Vagina (tissue), 2 donors: Measurements from ENCODE around the gene KITLG. TPM values are rescaled to one million over a fixed set of nuclear protein-coding genes. Genes with fewer than 3 reads are reported as not detected.

ENCODE experiments used
- DNase-seq, 2 donors: peaks; one replicate each; pipeline ENCODE4 v3.0.0-alpha.2; 2017; ENCODE audit errors: extremely low spot score in 2 of 2
- H3K27ac ChIP-seq: fragments of 200-600 bp; sonication (generic); one replicate; pipeline ENCODE4 v1.5.1; 2019
- H3K27me3 ChIP-seq: fragments of 200-600 bp; sonication (generic); one replicate; pipeline ENCODE4 v1.5.1; 2019
- H3K36me3 ChIP-seq, 2 donors: fragments of 200-600 bp; sonication (generic); one replicate each; pipeline ENCODE4 v1.5.1; 2017 to 2019
- H3K4me1 ChIP-seq: fragments of 200-600 bp; sonication (generic); one replicate; pipeline ENCODE4 v1.5.1; 2019
- H3K4me3 ChIP-seq, 2 donors: fragments of 200-600 bp; sonication (generic); 1 replicate in 1 of 2; 2 replicates in 1 of 2; pipeline ENCODE4 v1.5.1; 2016 to 2019
- H3K9me3 ChIP-seq: fragments of 200-600 bp; sonication (generic); one replicate; pipeline ENCODE4 v1.5.1; 2019
- POLR2A ChIP-seq, 2 donors: fragments of 450-650 bp; IDR thresholded peaks; one replicate each; pipeline ENCODE4 v1.6.1; 2017; ENCODE audit warnings: antibody characterized with exemption in 2 of 2, mild to moderate bottlenecking in 2 of 2, moderate library complexity in 2 of 2
- POLR2AphosphoS5 ChIP-seq, 2 donors: sonication (generic); formaldehyde crosslinking; IDR thresholded peaks; one replicate each; pipeline ENCODE4 v1.9.0; 2017; ENCODE audit warnings: antibody characterized with exemption in 2 of 2, mild to moderate bottlenecking in 2 of 2, low read depth in 1 of 2; ENCODE audit not compliant: insufficient read depth in 1 of 2
- intact Hi-C: fragments of 100-400 bp; cut with DNase I; formaldehyde crosslinking; loops from one replicate; pipeline ENCODE4 v1.15.1; 2023
- total RNA-seq: library from RNA; depleted of rRNA; stranded (reverse); fragments of >200 nt; gene quantifications from one replicate; pipeline ENCODE4 v1.2.3, GENCODE V29; 2016
- TF ChIP-seq, protein P1 (sequence below), 3 experiments: fragments of 450-650 bp in 2 of 3; fragments of 200-600 bp in 1 of 3; sonication (generic) in 1 of 3; IDR thresholded peaks; one replicate each; pipeline ENCODE4 v1.5.1; 2017 to 2019; ENCODE audit warnings: antibody characterized with exemption in 3 of 3, mild to moderate bottlenecking in 2 of 3, moderate library complexity in 2 of 3

KITLG gene
- total RNA-seq, 1 donor from 2014 or later = 20.4 TPM

DNA sequence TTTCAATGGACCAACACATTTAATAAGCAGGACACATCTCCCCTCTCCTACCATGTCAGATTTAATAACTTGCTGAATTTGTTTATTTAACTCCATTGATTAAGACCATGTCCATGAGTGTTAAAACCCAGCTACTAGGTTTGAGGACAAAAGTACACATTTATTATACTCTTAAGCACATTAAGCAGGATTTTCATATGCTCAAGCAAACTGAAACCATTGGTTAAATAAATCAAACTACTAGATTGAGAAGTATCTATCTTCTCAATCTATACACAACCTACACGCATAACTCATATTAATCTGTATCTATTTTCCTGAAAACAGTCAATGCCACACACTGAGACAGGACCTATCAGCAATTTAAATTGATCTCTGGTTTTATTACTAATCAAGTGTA is 85.2 kb downstream of the KITLG start:
- no peaks in the 10 kb centered on the region for H3K36me3 ChIP-seq
- intact Hi-C loops = no loop called here
- no peaks in the 10 kb centered on the region for H3K4me1 ChIP-seq
- no peak overlapping the region for H3K27ac ChIP-seq
- no peak overlapping the region for H3K4me3 ChIP-seq
- no peaks in the 10 kb centered on the region for H3K9me3 ChIP-seq
- no peak for DNase-seq
- TF ChIP-seq POLR2A (IDR thresholded peaks at IDR 0.05) (no peak), POLR2AphosphoS5 (IDR thresholded peaks at IDR 0.05; ENCODE audit: insufficient read depth in 1 of 2, low read depth in 1 of 2) (no peak)
- TF ChIP-seq, protein P1, sequence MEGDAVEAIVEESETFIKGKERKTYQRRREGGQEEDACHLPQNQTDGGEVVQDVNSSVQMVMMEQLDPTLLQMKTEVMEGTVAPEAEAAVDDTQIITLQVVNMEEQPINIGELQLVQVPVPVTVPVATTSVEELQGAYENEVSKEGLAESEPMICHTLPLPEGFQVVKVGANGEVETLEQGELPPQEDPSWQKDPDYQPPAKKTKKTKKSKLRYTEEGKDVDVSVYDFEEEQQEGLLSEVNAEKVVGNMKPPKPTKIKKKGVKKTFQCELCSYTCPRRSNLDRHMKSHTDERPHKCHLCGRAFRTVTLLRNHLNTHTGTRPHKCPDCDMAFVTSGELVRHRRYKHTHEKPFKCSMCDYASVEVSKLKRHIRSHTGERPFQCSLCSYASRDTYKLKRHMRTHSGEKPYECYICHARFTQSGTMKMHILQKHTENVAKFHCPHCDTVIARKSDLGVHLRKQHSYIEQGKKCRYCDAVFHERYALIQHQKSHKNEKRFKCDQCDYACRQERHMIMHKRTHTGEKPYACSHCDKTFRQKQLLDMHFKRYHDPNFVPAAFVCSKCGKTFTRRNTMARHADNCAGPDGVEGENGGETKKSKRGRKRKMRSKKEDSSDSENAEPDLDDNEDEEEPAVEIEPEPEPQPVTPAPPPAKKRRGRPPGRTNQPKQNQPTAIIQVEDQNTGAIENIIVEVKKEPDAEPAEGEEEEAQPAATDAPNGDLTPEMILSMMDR (IDR thresholded peaks at IDR 0.05) = no peak
- no peaks in the 10 kb centered on the region for H3K27me3 ChIP-seq

DNA sequence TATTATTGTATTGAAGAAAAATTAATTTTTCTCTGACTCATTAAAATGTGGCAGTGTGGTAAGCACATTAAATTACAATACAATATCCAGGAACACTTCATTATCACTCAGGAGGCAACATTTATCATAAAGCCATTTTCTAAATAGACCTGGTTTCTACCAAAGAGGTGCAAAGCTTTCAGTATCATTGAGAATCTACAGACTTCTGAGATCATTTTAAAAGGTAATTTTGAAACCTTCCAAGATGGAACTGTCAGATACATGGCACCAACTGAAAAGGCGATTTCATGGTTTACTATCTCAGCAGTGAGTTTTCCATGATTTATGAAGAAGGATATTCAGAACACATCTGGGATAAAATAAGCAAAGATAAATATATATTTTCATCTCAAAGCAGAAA is 85.8 kb downstream of the KITLG start:
- no peaks in the 10 kb centered on the region for H3K27me3 ChIP-seq
- no peak overlapping the region for H3K27ac ChIP-seq
- no peaks in the 10 kb centered on the region for H3K9me3 ChIP-seq
- no peaks in the 10 kb centered on the region for H3K36me3 ChIP-seq
- intact Hi-C loops = no loop called here
- no peak overlapping the region for H3K4me3 ChIP-seq
- TF ChIP-seq, protein P1 (IDR thresholded peaks at IDR 0.05) = no peak
- TF ChIP-seq POLR2AphosphoS5 (IDR thresholded peaks at IDR 0.05; ENCODE audit: insufficient read depth in 1 of 2, low read depth in 1 of 2) (no peak), POLR2A (IDR thresholded peaks at IDR 0.05) (no peak)
- H3K4me1 ChIP-seq = no peaks in the 10 kb centered on the region
- no peak for DNase-seq

DNA sequence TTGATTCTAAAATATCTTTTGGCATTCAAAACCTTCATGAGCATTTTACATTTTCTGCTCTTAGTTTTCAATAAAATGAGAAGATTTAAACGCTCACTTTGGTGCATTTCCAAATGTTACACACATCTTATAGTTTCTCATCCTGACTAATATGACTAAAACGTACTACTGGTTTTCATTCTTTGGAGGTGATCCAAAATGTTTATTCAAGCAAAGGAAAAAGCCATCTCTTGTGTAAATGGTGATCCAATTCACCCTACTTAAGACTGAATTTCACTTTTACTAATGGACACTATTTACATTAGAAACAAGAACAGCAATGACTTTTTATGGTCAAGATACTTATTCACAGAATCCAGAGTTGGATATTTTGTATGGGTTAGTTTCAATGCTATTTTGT is 86.6 kb downstream of the KITLG start:
- Histone ChIP-seq H3K27ac (no peak overlapping the region), H3K4me3 (no peak overlapping the region), H3K27me3 (no peaks in the 10 kb centered on the region), H3K36me3 (no peaks in the 10 kb centered on the region), H3K4me1 (no peaks in the 10 kb centered on the region), H3K9me3 (no peaks in the 10 kb centered on the region)
- intact Hi-C loops = no loop called here
- TF ChIP-seq POLR2A (IDR thresholded peaks at IDR 0.05) (no peak), POLR2AphosphoS5 (IDR thresholded peaks at IDR 0.05; ENCODE audit: insufficient read depth in 1 of 2, low read depth in 1 of 2) (no peak)
- TF ChIP-seq, protein P1 (IDR thresholded peaks at IDR 0.05) = no peak
- no peak for DNase-seq

DNA sequence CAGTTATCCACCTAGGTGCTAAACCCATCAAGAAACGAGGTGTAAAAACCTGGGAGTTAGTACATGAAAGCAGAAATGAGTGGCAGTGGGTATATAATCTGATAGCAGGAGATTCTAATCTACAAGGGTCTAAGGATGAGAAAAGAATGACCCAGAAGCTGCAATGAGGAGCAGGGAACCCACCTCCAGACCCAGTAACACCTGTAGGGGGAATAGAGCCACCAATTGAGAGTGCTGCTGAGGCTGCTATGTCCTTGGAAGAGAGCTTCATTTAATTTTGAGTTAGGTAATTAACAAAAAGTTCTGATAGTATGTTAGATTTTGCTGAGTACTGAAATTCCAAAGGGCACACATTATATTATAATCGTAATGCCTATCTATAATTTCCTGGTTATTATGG is 89.8 kb downstream of the KITLG start:
- no peak overlapping the region for H3K4me3 ChIP-seq
- no peaks in the 10 kb centered on the region for H3K27me3 ChIP-seq
- intact Hi-C loops = no loop called here
- no peaks in the 10 kb centered on the region for H3K4me1 ChIP-seq
- no peak overlapping the region for H3K27ac ChIP-seq
- H3K36me3 ChIP-seq = no peaks in the 10 kb centered on the region
- no peak for DNase-seq
- H3K9me3 ChIP-seq = no peaks in the 10 kb centered on the region
- TF ChIP-seq POLR2A (IDR thresholded peaks at IDR 0.05) (no peak), POLR2AphosphoS5 (IDR thresholded peaks at IDR 0.05; ENCODE audit: insufficient read depth in 1 of 2, low read depth in 1 of 2) (no peak)
- TF ChIP-seq, protein P1 (IDR thresholded peaks at IDR 0.05) = no peak

DNA sequence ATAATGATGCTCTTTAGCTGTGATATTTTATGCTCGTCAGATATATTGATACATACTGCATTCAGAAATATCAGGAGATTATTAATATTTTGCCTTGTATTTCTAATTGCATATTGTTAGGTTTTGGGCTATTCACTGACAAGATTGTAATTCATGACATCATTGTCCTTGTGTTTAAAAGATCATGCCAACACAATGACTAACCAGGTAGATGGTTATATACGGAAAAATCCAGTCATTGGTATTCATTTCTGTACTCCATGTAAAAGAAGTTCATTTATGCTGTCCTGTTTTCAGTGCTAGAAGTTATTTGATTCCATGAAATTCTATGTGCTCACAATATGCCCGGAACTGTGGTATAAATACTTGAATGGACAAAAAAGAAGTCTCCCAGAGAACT is 107.5 kb downstream of the KITLG start:
- Histone ChIP-seq H3K4me3 (no peak overlapping the region), H3K4me1 (peaks cover 15% of the 10 kb centered on the region), H3K36me3 (no peaks in the 10 kb centered on the region), H3K27ac (no peak overlapping the region), H3K27me3 (no peaks in the 10 kb centered on the region), H3K9me3 (no peaks in the 10 kb centered on the region)
- DNase-seq = no peak
- no peak for TF ChIP-seq POLR2A (IDR thresholded peaks at IDR 0.05)
- TF ChIP-seq, protein P1 (IDR thresholded peaks at IDR 0.05) = no peak
- no peak for TF ChIP-seq POLR2AphosphoS5 (IDR thresholded peaks at IDR 0.05; ENCODE audit: insufficient read depth in 1 of 2, low read depth in 1 of 2)
- intact Hi-C loops = no loop called here
